HG02884 (cell line): Measurements from ENCODE around the gene CYTH4.
"Not testable (repeated sequence)": the region's sequence is repeated elsewhere in the genome, so short reads cannot be mapped to it uniquely, and the experiment has no call there.

Source experiments
- ATAC-seq: cut with Tn5 transposase; IDR thresholded peaks from one replicate; pipeline ENCODE4 v1.9.1; 2021; ENCODE audit warnings: mild to moderate bottlenecking, moderate library complexity; ENCODE audit not compliant: unreplicated experiment

Gene CYTH4

GRCh38 chr22:37326726-37327125 is 44.4 kb downstream of the CYTH4 start:
- no peak for ATAC-seq

- no peak for ATAC-seq
These were observed 45.7 kb downstream of the CYTH4 start for GRCh38 chr22:37328017-37328416.

- ATAC-seq: not testable (repeated sequence)
These were observed 46.4 kb downstream of the CYTH4 start for GRCh38 chr22:37328538-37329237.

- no peak for ATAC-seq
These were observed 47.2 kb downstream of the CYTH4 start for GRCh38 chr22:37329238-37330140.

GRCh38 chr22:37330200-37331033 is 48.1 kb downstream of the CYTH4 start:
- no peak for ATAC-seq

GRCh38 chr22:37331034-37331428 is 48.7 kb downstream of the CYTH4 start:
- ATAC-seq: no peak

GRCh38 chr22:37331856-37332536 is 49.7 kb downstream of the CYTH4 start:
- no peak for ATAC-seq

GRCh38 chr22:37333724-37334460 is 51.6 kb downstream of the CYTH4 start:
- no peak for ATAC-seq

GRCh38 chr22:37334461-37334858 is 52.2 kb downstream of the CYTH4 start:
- no peak for ATAC-seq

- ATAC-seq: no peak
These were observed 52.8 kb downstream of the CYTH4 start for GRCh38 chr22:37334859-37335805.

- no peak for ATAC-seq
These were observed 53.5 kb downstream of the CYTH4 start for GRCh38 chr22:37335806-37336199.

GRCh38 chr22:37336579-37336978 is 54.3 kb downstream of the CYTH4 start:
- ATAC-seq: no peak

GRCh38 chr22:37337204-37337943 is 55.1 kb downstream of the CYTH4 start:
- no peak for ATAC-seq

GRCh38 chr22:37338539-37339246 is 56.4 kb downstream of the CYTH4 start:
- ATAC-seq: no peak

- no peak for ATAC-seq
These were observed 58.3 kb downstream of the CYTH4 start for GRCh38 chr22:37340331-37341262.

GRCh38 chr22:37342065-37342464 is 59.8 kb downstream of the CYTH4 start:
- ATAC-seq: no peak
